SK-N-SH (cell line): Measurements from ENCODE around the gene CCSER1. TPM values are rescaled to one million over a fixed set of nuclear protein-coding genes. Genes with fewer than 3 reads are reported as not detected.
"Not testable (repeated sequence)": the region's sequence is repeated elsewhere in the genome, so short reads cannot be mapped to it uniquely, and the experiment has no call there.

ENCODE experiments used
- CTCF ChIA-PET: fragments of 300-600, 350-600 bp; formaldehyde crosslinking; extraction: SDS; loops from one replicate; lab custom pipeline; 2021; lab: Yijun Ruan, JAX
- POLR2A ChIA-PET: fragments of 350-600 bp; sonication (Branson Sonifier 250); formaldehyde crosslinking; extraction: SDS; loops from one replicate; lab custom pipeline; 2020; ENCODE audit warnings: antibody characterized with exemption, inconsistent platforms; lab: Yijun Ruan, JAX
- DNase-seq: peaks from one replicate; pipeline ENCODE4 v3.0.0; 2012
- H2AFZ ChIP-seq: fragments of 200-600 bp; sonication (generic); 2 replicates; pipeline ENCODE4 v1.8.1; 2016; ENCODE audit warnings: antibody characterized with exemption, mild to moderate bottlenecking, low read depth
- H3F3A ChIP-seq: fragments of 200-600 bp; sonication (generic); replicated peaks from 2 replicates; pipeline ENCODE3; 2016; ENCODE audit warnings: antibody characterized with exemption, mild to moderate bottlenecking; ENCODE audit not compliant: insufficient read depth
- H3K27ac ChIP-seq, 2 experiments: fragments of 200-500 bp in 1 of 2; fragments of 200-600 bp in 1 of 2; sonication (Bioruptor generic) in 1 of 2; sonication (generic), shearing (Covaris generic) in 1 of 2; 2 replicates each; pipeline versions ENCODE4 v1.5.1 to v1.6.1; 2014 to 2016; ENCODE audit warnings: low read depth in 2 of 2, inconsistent platforms in 1 of 2, low read length in 1 of 2, mild to moderate bottlenecking in 1 of 2, mixed read lengths in 1 of 2
- H3K27me3 ChIP-seq: fragments of 200-600 bp; sonication (generic), shearing (Covaris generic); 2 replicates; pipeline ENCODE4 v1.6.1; 2016; ENCODE audit warnings: mixed run types; ENCODE audit not compliant: insufficient read depth
- H3K36me3 ChIP-seq, 2 experiments: fragments of 200-500 bp in 1 of 2; fragments of 200-600 bp in 1 of 2; sonication (Bioruptor generic) in 1 of 2; sonication (generic) in 1 of 2; replicated peaks in 1 of 2; 2 replicates each; pipeline versions ENCODE3 to v1.5.1; 2014 to 2016; ENCODE audit warnings: low read length in 1 of 2, mild to moderate bottlenecking in 1 of 2; ENCODE audit not compliant: insufficient read depth in 2 of 2, control insufficient read depth in 1 of 2
- H3K4me1 ChIP-seq, 2 experiments: fragments of 200-500 bp in 1 of 2; fragments of 200-600 bp in 1 of 2; sonication (Bioruptor generic) in 1 of 2; sonication (generic), shearing (Covaris generic) in 1 of 2; 2 replicates each; pipeline versions ENCODE4 v1.5.1 to v1.6.1; 2014 to 2016; ENCODE audit warnings: low read depth in 1 of 2, low read length in 1 of 2, mixed run types in 1 of 2; ENCODE audit not compliant: insufficient read depth in 2 of 2, control insufficient read depth in 1 of 2
- H3K4me2 ChIP-seq: fragments of 200-600 bp; sonication (generic), shearing (Covaris generic); 2 replicates; pipeline ENCODE4 v1.6.1; 2017; ENCODE audit warnings: mixed run types
- H3K4me3 ChIP-seq, 2 experiments: fragments of 200-500 bp in 1 of 2; fragments of 200-600 bp in 1 of 2; sonication (Bioruptor generic) in 1 of 2; sonication (generic), shearing (Covaris generic) in 1 of 2; 2 replicates each; pipeline versions ENCODE4 v1.5.1 to v1.8.1; 2014 to 2016; ENCODE audit warnings: low read depth in 2 of 2, inconsistent platforms in 1 of 2, low read length in 1 of 2, mild to moderate bottlenecking in 1 of 2, mixed read lengths in 1 of 2, moderate library complexity in 1 of 2
- H3K79me2 ChIP-seq: fragments of 200-600 bp; sonication (generic); 2 replicates; pipeline ENCODE4 v1.8.1; 2017; ENCODE audit warnings: mild to moderate bottlenecking; ENCODE audit not compliant: insufficient read depth
- H3K9ac ChIP-seq: fragments of 200-600 bp; sonication (generic); 2 replicates; pipeline ENCODE4 v1.6.1; 2017; ENCODE audit warnings: mixed run types
- H3K9me2 ChIP-seq: fragments of 200-600 bp; sonication (generic); 2 replicates; pipeline ENCODE4 v1.6.1; 2017; ENCODE audit warnings: mixed run types
- H3K9me3 ChIP-seq: fragments of 200-600 bp; sonication (generic); 2 replicates; pipeline ENCODE4 v1.6.1; 2017; ENCODE audit warnings: mixed run types, mild to moderate bottlenecking, moderate library complexity
- H4K20me1 ChIP-seq: fragments of 200-600 bp; sonication (generic); 2 replicates; pipeline ENCODE4 v1.6.1; 2017; ENCODE audit warnings: mild to moderate bottlenecking, mixed run types; ENCODE audit not compliant: insufficient read depth
- CTCF ChIP-seq: fragments of 200-600 bp; sonication (generic); IDR thresholded peaks from 2 replicates; pipeline ENCODE4 v1.6.1; 2017; ENCODE audit warnings: antibody characterized with exemption, mild to moderate bottlenecking, moderate library complexity
- ELF1 ChIP-seq: IDR thresholded peaks from 2 replicates; pipeline ENCODE4 v1.4.0; 2012
- EZH2phosphoT487 ChIP-seq: fragments of 200-600 bp; sonication (generic); IDR thresholded peaks from 2 replicates; pipeline ENCODE4 v1.6.1; 2017; ENCODE audit warnings: low read depth, mixed run types, mild to moderate bottlenecking, antibody characterized with exemption, moderate library complexity, borderline replicate concordance
- GABPA ChIP-seq: IDR thresholded peaks from 2 replicates; pipeline ENCODE4 v1.4.0; 2012; ENCODE audit warnings: low read depth, mild to moderate bottlenecking
- GATA2 ChIP-seq: sonication (generic); formaldehyde crosslinking; IDR thresholded peaks from 2 replicates; pipeline ENCODE4 v1.5.0; 2020; ENCODE audit warnings: mild to moderate bottlenecking, missing genetic modification reagents
- JUND ChIP-seq: IDR thresholded peaks from 2 replicates; pipeline ENCODE4 v1.4.0; 2012
- MAX ChIP-seq: IDR thresholded peaks from 2 replicates; pipeline ENCODE4 v1.4.0; 2012; ENCODE audit warnings: low read depth
- MXI1 ChIP-seq: IDR thresholded peaks from 2 replicates; pipeline ENCODE4 v1.6.1; 2012; ENCODE audit warnings: mild to moderate bottlenecking, low read depth, low read length, improper control_type of control experiment
- PBX3 ChIP-seq: IDR thresholded peaks from 2 replicates; pipeline ENCODE4; 2012
- POLR2AphosphoS5 ChIP-seq: IDR thresholded peaks from 2 replicates; pipeline ENCODE4 v1.6.1; 2012; ENCODE audit warnings: low read depth, low read length
- SIN3A ChIP-seq: IDR thresholded peaks from 2 replicates; pipeline ENCODE4 v1.6.1; 2012; ENCODE audit warnings: low read depth, mild to moderate bottlenecking, low read length, moderate library complexity, borderline replicate concordance
- SMC3 ChIP-seq: IDR thresholded peaks from 2 replicates; pipeline ENCODE4 v1.6.1; 2012; ENCODE audit warnings: low read depth, low read length, improper control_type of control experiment
- USF1 ChIP-seq: IDR thresholded peaks from 2 replicates; pipeline ENCODE4 v1.4.0; 2012; ENCODE audit warnings: low read depth, borderline replicate concordance
- USF2 ChIP-seq: fragments of 150-350 bp; IDR thresholded peaks from 2 replicates; pipeline ENCODE4 v1.6.1; 2017; ENCODE audit warnings: antibody characterized with exemption, low read length, low read depth, borderline replicate concordance
- YY1 ChIP-seq: IDR thresholded peaks from 2 replicates; pipeline ENCODE4 v1.4.0; 2012; ENCODE audit warnings: low read depth, mild to moderate bottlenecking
- WGBS: methylation state at CpG from one replicate; pipeline ENCODE4 v1.1.6; 2017; ENCODE audit warnings: low lambda C conversion rate; 5-methylcytosine and 5-hydroxymethylcytosine counted together
- polyA plus RNA-seq, 3 experiments: library from polyadenylated mRNA; depleted of rRNA; stranded (reverse); fragments of >200 nt; gene quantifications; 2 replicates each; pipeline ENCODE4 v1.2.3, GENCODE V29; 2012

CCSER1 gene
- polyA plus RNA-seq, 1 of the 3 experiments (the other 2 are of a cell fraction) = 0.05 TPM

- no peaks in the 10 kb centered on the region for H3K4me1 ChIP-seq
- CTCF ChIA-PET = no interaction called here
- H3K79me2 ChIP-seq = no peaks in the 10 kb centered on the region
- no peak overlapping the region for H2AFZ ChIP-seq
- H3K9me3 ChIP-seq = no peaks in the 10 kb centered on the region
- no peak overlapping the region for H3K4me3 ChIP-seq
- H3K9ac ChIP-seq = no peak overlapping the region
- no peak for TF ChIP-seq YY1
- no peak for TF ChIP-seq ELF1
- no peak for TF ChIP-seq SMC3
- no peak overlapping the region for H3K27ac ChIP-seq
- WGBS = 35% methylated on average over 4 of the region's 4 CpGs
- no peak for DNase-seq
- H3K27me3 ChIP-seq = no peaks in the 10 kb centered on the region
- no peaks in the 10 kb centered on the region for H3K9me2 ChIP-seq
- H3K4me2 ChIP-seq = no peak overlapping the region
- H3K36me3 ChIP-seq = no peaks in the 10 kb centered on the region
- H4K20me1 ChIP-seq = no peaks in the 10 kb centered on the region
- POLR2A ChIA-PET = no interaction called here
- no peaks in the 10 kb centered on the region for H3F3A ChIP-seq
Measured at GRCh38 chr4:91373546-91373945, 1246.4 kb downstream of the CCSER1 start.

- POLR2A ChIA-PET, H2AFZ ChIP-seq: not testable (repeated sequence)
Measured at GRCh38 chr4:91405431-91405830, 1278.2 kb downstream of the CCSER1 start.

GRCh38 chr4:91422011-91422410 is 1294.8 kb downstream of the CCSER1 start:
- no peak for DNase-seq
- Histone ChIP-seq H3K4me3 (no peak overlapping the region), H3K4me1 (no peaks in the 10 kb centered on the region), H3K27me3 (no peaks in the 10 kb centered on the region), H3K79me2 (no peaks in the 10 kb centered on the region), H3K9me3 (no peaks in the 10 kb centered on the region; the same call in 1 of the 2 replicates), H3K36me3 (no peaks in the 10 kb centered on the region), H3K9ac (no peak overlapping the region), H3K27ac (no peak overlapping the region), H3K9me2 (no peaks in the 10 kb centered on the region), H4K20me1 (no peaks in the 10 kb centered on the region), H2AFZ (no peak overlapping the region), H3K4me2 (no peak overlapping the region), H3F3A (no peaks in the 10 kb centered on the region)
- no peak for TF ChIP-seq POLR2AphosphoS5
- no peak for TF ChIP-seq SMC3
- TF ChIP-seq MXI1 = no peak
- TF ChIP-seq CTCF = no peak
- TF ChIP-seq PBX3 = no peak
- TF ChIP-seq EZH2phosphoT487 = no peak
- TF ChIP-seq SIN3A = no peak
- no peak for TF ChIP-seq MAX
- no peak for TF ChIP-seq USF1
- no peak for TF ChIP-seq GABPA
- TF ChIP-seq JUND = no peak
- no peak for TF ChIP-seq USF2
- no peak for TF ChIP-seq GATA2
- POLR2A ChIA-PET = no interaction called here
- WGBS = 67% methylated on average over 1 of the region's 1 CpG
- CTCF ChIA-PET = no interaction called here

More at GRCh38 chr4:91405431-91405830, 1278.2 kb downstream of the CCSER1 start:
- H3K9ac ChIP-seq, H3K27me3 ChIP-seq, H3K79me2 ChIP-seq, H3K4me1 ChIP-seq, H4K20me1 ChIP-seq, H3K9me3 ChIP-seq, DNase-seq, CTCF ChIA-PET, H3K27ac ChIP-seq, H3K4me3 ChIP-seq, H3F3A ChIP-seq, H3K4me2 ChIP-seq, H3K9me2 ChIP-seq, H3K36me3 ChIP-seq: not testable (repeated sequence)
- 15% methylated on average over 2 of the region's 7 CpGs for WGBS
